HepG2 (cell line): Measurements from ENCODE around the gene TMEM151A. TPM values are rescaled to one million over a fixed set of nuclear protein-coding genes. Genes with fewer than 3 reads are reported as not detected.

Source experiments
- ATF6 ChIP-seq: sonication (generic); formaldehyde crosslinking; conservative IDR thresholded peaks from 2 replicates; pipeline ENCODE4 v1.4.0; 2020; ENCODE audit warnings: missing genetic modification reagents
- CBFB ChIP-seq: sonication (generic); formaldehyde crosslinking; IDR thresholded peaks from 2 replicates; pipeline ENCODE4 v1.4.0; 2020; ENCODE audit warnings: missing genetic modification reagents
- LRRFIP1 ChIP-seq: sonication (generic); formaldehyde crosslinking; conservative IDR thresholded peaks from 2 replicates; pipeline ENCODE4 v1.4.0; 2020; ENCODE audit warnings: missing genetic modification reagents
- MEIS2 ChIP-seq: sonication (generic); formaldehyde crosslinking; IDR thresholded peaks from 2 replicates; pipeline ENCODE4 v1.9.0; 2021; ENCODE audit warnings: mild to moderate bottlenecking, missing genetic modification reagents
- TEAD3 ChIP-seq: optimal IDR thresholded peaks from 2 replicates; pipeline ENCODE3; 2016; ENCODE audit warnings: borderline replicate concordance
- ZNF232 ChIP-seq: sonication (generic); formaldehyde crosslinking; IDR thresholded peaks from 2 replicates; pipeline ENCODE4 v1.4.0; 2020; ENCODE audit warnings: missing genetic modification reagents, borderline replicate concordance
- ZNF44 ChIP-seq: sonication (generic); formaldehyde crosslinking; IDR thresholded peaks from 2 replicates; pipeline ENCODE4 v1.5.1; 2020; ENCODE audit warnings: mild to moderate bottlenecking, missing genetic modification reagents
- ZNF776 ChIP-seq: sonication (generic); formaldehyde crosslinking; IDR thresholded peaks from 2 replicates; pipeline ENCODE4 v1.4.0; 2020; ENCODE audit warnings: mild to moderate bottlenecking, missing genetic modification reagents
- polyA plus RNA-seq, 8 experiments: library from polyadenylated mRNA; depleted of rRNA in 3 of 8; stranded (reverse) in 7 of 8; unstranded in 1 of 8; fragments of >200 nt; fragmentation: Illumina TruSeq in 4 of 8; extraction: Trizol in 4 of 8; gene quantifications; 2 replicates each; pipeline versions ENCODE4 v1.2.1 to v1.2.3, GENCODE V29; 2011 to 2016; ENCODE audit warnings: low read depth in 4 of 8, missing spikeins in 1 of 8, mixed read lengths in 1 of 8; ENCODE audit not compliant: insufficient read depth in 1 of 8
- total RNA-seq, 5 experiments: library from RNA; depleted of rRNA; stranded (reverse); fragments of >200 nt; fragmentation: Illumina TruSeq; extraction: Trizol; gene quantifications; 2 replicates each; pipeline ENCODE4 v1.2.3, GENCODE V29; 2016; ENCODE audit warnings: low read depth in 1 of 5
- TF ChIP-seq, protein P1 (sequence below): sonication (generic); formaldehyde crosslinking; conservative IDR thresholded peaks from 2 replicates; pipeline ENCODE4 v1.8.0; 2022; ENCODE audit warnings: mild to moderate bottlenecking, moderate library complexity, missing genetic modification reagents
- TF ChIP-seq, protein P2 (sequence below), 2 experiments: fragments of 450-650 bp in 1 of 2; sonication (generic) in 1 of 2; formaldehyde crosslinking; IDR thresholded peaks; 2 replicates each; pipeline versions ENCODE4 v1.5.0 to v1.8.0; 2020 to 2022; ENCODE audit warnings: mild to moderate bottlenecking in 1 of 2, missing genetic modification reagents in 1 of 2
- TF ChIP-seq, protein P3 (sequence below), 2 experiments: IDR thresholded peaks; 2 replicates each; pipeline ENCODE4 v1.6.1; 2011 to 2012; ENCODE audit warnings: low read length in 2 of 2, borderline replicate concordance in 1 of 2, low read depth in 1 of 2, mild to moderate bottlenecking in 1 of 2, moderate library complexity in 1 of 2

TMEM151A gene
- total and polyA plus RNA-seq, 2 of the 13 experiments (the other 11 are each of a cell fraction or from before 2014, with no cell fraction given) = 0.18 to 0.33 TPM

DNA sequence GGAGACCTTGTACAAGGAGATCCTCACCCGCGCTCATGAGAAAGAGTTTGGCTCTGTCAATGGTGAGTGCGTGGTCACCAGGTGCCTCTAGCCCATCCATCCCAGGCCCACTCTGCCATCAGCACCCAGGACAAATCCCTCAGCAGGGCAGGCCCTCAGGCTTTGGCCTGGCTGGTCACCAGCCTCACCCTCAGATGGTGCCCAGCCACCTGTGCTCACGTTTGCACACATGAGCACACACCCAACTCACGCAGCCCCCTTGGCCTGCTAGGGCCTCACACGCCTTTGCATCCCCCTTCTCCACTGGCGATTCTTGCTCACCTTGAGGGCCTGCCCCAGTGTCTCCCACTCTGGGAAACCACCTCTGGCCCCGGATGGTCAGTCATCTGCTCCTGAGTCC is 27.3 kb upstream of the TMEM151A start (continued):
- TF ChIP-seq, protein P1, sequence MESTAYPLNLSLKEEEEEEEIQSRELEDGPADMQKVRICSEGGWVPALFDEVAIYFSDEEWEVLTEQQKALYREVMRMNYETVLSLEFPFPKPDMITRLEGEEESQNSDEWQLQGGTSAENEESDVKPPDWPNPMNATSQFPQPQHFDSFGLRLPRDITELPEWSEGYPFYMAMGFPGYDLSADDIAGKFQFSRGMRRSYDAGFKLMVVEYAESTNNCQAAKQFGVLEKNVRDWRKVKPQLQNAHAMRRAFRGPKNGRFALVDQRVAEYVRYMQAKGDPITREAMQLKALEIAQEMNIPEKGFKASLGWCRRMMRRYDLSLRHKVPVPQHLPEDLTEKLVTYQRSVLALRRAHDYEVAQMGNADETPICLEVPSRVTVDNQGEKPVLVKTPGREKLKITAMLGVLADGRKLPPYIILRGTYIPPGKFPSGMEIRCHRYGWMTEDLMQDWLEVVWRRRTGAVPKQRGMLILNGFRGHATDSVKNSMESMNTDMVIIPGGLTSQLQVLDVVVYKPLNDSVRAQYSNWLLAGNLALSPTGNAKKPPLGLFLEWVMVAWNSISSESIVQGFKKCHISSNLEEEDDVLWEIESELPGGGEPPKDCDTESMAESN (CRISPR knock-in tag) = no peak
- no peak for TF ChIP-seq TEAD3 (CRISPR knock-in tag)
- TF ChIP-seq ZNF232 (CRISPR knock-in tag) = no peak
- TF ChIP-seq LRRFIP1 = no peak
- TF ChIP-seq MEIS2 = no peak
- TF ChIP-seq ZNF44 = no peak
- TF ChIP-seq CBFB = no peak
- TF ChIP-seq, protein P2, sequence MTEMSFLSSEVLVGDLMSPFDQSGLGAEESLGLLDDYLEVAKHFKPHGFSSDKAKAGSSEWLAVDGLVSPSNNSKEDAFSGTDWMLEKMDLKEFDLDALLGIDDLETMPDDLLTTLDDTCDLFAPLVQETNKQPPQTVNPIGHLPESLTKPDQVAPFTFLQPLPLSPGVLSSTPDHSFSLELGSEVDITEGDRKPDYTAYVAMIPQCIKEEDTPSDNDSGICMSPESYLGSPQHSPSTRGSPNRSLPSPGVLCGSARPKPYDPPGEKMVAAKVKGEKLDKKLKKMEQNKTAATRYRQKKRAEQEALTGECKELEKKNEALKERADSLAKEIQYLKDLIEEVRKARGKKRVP (CRISPR knock-in tag; IDR thresholded peaks at IDR 0.05) = no peak
- TF ChIP-seq ATF6 (CRISPR knock-in tag) = no peak
- TF ChIP-seq, protein P3, sequence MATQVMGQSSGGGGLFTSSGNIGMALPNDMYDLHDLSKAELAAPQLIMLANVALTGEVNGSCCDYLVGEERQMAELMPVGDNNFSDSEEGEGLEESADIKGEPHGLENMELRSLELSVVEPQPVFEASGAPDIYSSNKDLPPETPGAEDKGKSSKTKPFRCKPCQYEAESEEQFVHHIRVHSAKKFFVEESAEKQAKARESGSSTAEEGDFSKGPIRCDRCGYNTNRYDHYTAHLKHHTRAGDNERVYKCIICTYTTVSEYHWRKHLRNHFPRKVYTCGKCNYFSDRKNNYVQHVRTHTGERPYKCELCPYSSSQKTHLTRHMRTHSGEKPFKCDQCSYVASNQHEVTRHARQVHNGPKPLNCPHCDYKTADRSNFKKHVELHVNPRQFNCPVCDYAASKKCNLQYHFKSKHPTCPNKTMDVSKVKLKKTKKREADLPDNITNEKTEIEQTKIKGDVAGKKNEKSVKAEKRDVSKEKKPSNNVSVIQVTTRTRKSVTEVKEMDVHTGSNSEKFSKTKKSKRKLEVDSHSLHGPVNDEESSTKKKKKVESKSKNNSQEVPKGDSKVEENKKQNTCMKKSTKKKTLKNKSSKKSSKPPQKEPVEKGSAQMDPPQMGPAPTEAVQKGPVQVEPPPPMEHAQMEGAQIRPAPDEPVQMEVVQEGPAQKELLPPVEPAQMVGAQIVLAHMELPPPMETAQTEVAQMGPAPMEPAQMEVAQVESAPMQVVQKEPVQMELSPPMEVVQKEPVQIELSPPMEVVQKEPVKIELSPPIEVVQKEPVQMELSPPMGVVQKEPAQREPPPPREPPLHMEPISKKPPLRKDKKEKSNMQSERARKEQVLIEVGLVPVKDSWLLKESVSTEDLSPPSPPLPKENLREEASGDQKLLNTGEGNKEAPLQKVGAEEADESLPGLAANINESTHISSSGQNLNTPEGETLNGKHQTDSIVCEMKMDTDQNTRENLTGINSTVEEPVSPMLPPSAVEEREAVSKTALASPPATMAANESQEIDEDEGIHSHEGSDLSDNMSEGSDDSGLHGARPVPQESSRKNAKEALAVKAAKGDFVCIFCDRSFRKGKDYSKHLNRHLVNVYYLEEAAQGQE (IDR thresholded peaks at IDR 0.05; ENCODE audit: borderline replicate concordance in 1 of 2, low read depth in 1 of 2, low read length in 2 of 2) = no peak
- no peak for TF ChIP-seq ZNF776 (CRISPR knock-in tag)
